KOPT-K1 (cell line): ENCODE measurements around the gene PPP2R2B.

Source experiments
- H3K27ac ChIP-seq: fragments of 200-600 bp; sonication (generic); 2 replicates; pipeline ENCODE4 v1.5.1; 2016; ENCODE audit warnings: antibody characterized with exemption, mild to moderate bottlenecking, low read depth, low read length; ENCODE audit not compliant: poor library complexity, severe bottlenecking
- H3K36me3 ChIP-seq: fragments of 200-600 bp; sonication (generic); 2 replicates; pipeline ENCODE4 v1.5.1; 2017; ENCODE audit warnings: antibody characterized with exemption, mild to moderate bottlenecking, low read length, moderate library complexity; ENCODE audit not compliant: insufficient read depth
- H3K9me3 ChIP-seq: fragments of 200-600 bp; sonication (generic); 2 replicates; pipeline ENCODE4 v1.5.1; 2017; ENCODE audit warnings: antibody characterized with exemption, low read length, mild to moderate bottlenecking; ENCODE audit not compliant: insufficient read depth, poor library complexity, severe bottlenecking

PPP2R2B gene

GRCh38 chr5:146820987-146821386 is 57.6 kb downstream of the PPP2R2B start:
- Histone ChIP-seq H3K36me3 (no peaks in the 10 kb centered on the region), H3K9me3 (no peaks in the 10 kb centered on the region), H3K27ac (no peak overlapping the region)

- Histone ChIP-seq H3K36me3 (no peaks in the 10 kb centered on the region), H3K27ac (no peak overlapping the region), H3K9me3 (no peaks in the 10 kb centered on the region)
Observed at GRCh38 chr5:146818822-146819221, 59.7 kb downstream of the PPP2R2B start.

GRCh38 chr5:146817973-146818372 is 60.6 kb downstream of the PPP2R2B start:
- H3K36me3 ChIP-seq: no peaks in the 10 kb centered on the region
- no peaks in the 10 kb centered on the region for H3K9me3 ChIP-seq
- no peak overlapping the region for H3K27ac ChIP-seq

- Histone ChIP-seq H3K36me3 (no peaks in the 10 kb centered on the region), H3K27ac (no peak overlapping the region), H3K9me3 (no peaks in the 10 kb centered on the region)
Observed at GRCh38 chr5:146816775-146817387, 61.7 kb downstream of the PPP2R2B start.

- no peaks in the 10 kb centered on the region for H3K36me3 ChIP-seq
- no peaks in the 10 kb centered on the region for H3K9me3 ChIP-seq
- H3K27ac ChIP-seq: no peak overlapping the region
Observed at GRCh38 chr5:146815411-146815810, 63.1 kb downstream of the PPP2R2B start.

GRCh38 chr5:146813346-146814157 is 65.0 kb downstream of the PPP2R2B start:
- no peak overlapping the region for H3K27ac ChIP-seq
- no peaks in the 10 kb centered on the region for H3K9me3 ChIP-seq
- H3K36me3 ChIP-seq: no peaks in the 10 kb centered on the region

GRCh38 chr5:146805081-146805480 is 73.5 kb downstream of the PPP2R2B start:
- Histone ChIP-seq H3K27ac (no peak overlapping the region), H3K36me3 (no peaks in the 10 kb centered on the region), H3K9me3 (no peaks in the 10 kb centered on the region)

- H3K27ac ChIP-seq: no peak overlapping the region
- no peaks in the 10 kb centered on the region for H3K36me3 ChIP-seq
- H3K9me3 ChIP-seq: no peaks in the 10 kb centered on the region
Observed at GRCh38 chr5:146802945-146803522, 75.5 kb downstream of the PPP2R2B start.

GRCh38 chr5:146799671-146800070 is 78.9 kb downstream of the PPP2R2B start:
- no peaks in the 10 kb centered on the region for H3K36me3 ChIP-seq
- H3K27ac ChIP-seq: no peak overlapping the region
- no peaks in the 10 kb centered on the region for H3K9me3 ChIP-seq

GRCh38 chr5:146799231-146799630 is 79.3 kb downstream of the PPP2R2B start:
- H3K9me3 ChIP-seq: no peaks in the 10 kb centered on the region
- no peak overlapping the region for H3K27ac ChIP-seq
- H3K36me3 ChIP-seq: no peaks in the 10 kb centered on the region

- Histone ChIP-seq H3K27ac (no peak overlapping the region), H3K9me3 (no peaks in the 10 kb centered on the region), H3K36me3 (no peaks in the 10 kb centered on the region)
Observed at GRCh38 chr5:146797658-146798057, 80.9 kb downstream of the PPP2R2B start.

- Histone ChIP-seq H3K36me3 (no peaks in the 10 kb centered on the region), H3K27ac (no peak overlapping the region), H3K9me3 (no peaks in the 10 kb centered on the region)
Observed at GRCh38 chr5:146796911-146797310, 81.6 kb downstream of the PPP2R2B start.

- Histone ChIP-seq H3K27ac (no peak overlapping the region), H3K9me3 (no peaks in the 10 kb centered on the region), H3K36me3 (no peaks in the 10 kb centered on the region)
Observed at GRCh38 chr5:146796144-146796543, 82.4 kb downstream of the PPP2R2B start.

GRCh38 chr5:146794326-146795029 is 84.1 kb downstream of the PPP2R2B start:
- Histone ChIP-seq H3K27ac (no peak overlapping the region), H3K36me3 (no peaks in the 10 kb centered on the region), H3K9me3 (no peaks in the 10 kb centered on the region)

- no peaks in the 10 kb centered on the region for H3K36me3 ChIP-seq
- H3K9me3 ChIP-seq: no peaks in the 10 kb centered on the region
- H3K27ac ChIP-seq: no peak overlapping the region
Observed at GRCh38 chr5:146793709-146794108, 84.8 kb downstream of the PPP2R2B start.
